GM19438 (cell line): Measurements from ENCODE around the gene NR2C2AP.
A peak's percentile ranks its signal among the peaks of the same experiment; 100 is the strongest.
"Not testable (repeated sequence)": the region's sequence is repeated elsewhere in the genome, so short reads cannot be mapped to it uniquely, and the experiment has no call there.

ENCODE experiments used
- ATAC-seq: cut with Tn5 transposase; IDR thresholded peaks from one replicate; pipeline ENCODE4 v1.9.1; 2021; ENCODE audit warnings: low read depth; ENCODE audit not compliant: unreplicated experiment

Gene NR2C2AP

GRCh38 chr19:19191768-19192077, 11.5 kb downstream of the NR2C2AP start:
- no peak for ATAC-seq

DNA sequence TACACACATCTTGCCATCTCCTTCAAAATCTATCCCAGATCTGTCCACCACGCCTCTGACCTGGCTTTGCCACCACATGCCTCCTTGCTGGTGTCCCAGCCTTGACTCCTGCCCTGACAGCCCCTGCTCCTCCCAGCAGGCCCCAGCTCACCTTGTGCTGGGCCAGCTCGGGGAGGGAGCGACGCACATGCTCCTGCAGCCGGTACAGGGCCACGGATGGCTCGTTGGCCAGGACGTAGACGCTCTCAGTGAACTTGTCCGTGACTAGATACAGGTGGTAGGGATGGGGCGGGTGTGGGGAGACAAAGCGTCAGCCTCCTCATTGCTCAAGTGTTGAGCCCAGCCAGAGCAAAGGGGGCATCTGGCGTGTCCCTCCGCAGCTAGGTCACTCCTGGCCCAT, 16.5 kb downstream of the NR2C2AP start:
- no peak for ATAC-seq

- ATAC-seq: no peak
Measured at GRCh38 chr19:19185853-19186740, 17.1 kb downstream of the NR2C2AP start.

DNA sequence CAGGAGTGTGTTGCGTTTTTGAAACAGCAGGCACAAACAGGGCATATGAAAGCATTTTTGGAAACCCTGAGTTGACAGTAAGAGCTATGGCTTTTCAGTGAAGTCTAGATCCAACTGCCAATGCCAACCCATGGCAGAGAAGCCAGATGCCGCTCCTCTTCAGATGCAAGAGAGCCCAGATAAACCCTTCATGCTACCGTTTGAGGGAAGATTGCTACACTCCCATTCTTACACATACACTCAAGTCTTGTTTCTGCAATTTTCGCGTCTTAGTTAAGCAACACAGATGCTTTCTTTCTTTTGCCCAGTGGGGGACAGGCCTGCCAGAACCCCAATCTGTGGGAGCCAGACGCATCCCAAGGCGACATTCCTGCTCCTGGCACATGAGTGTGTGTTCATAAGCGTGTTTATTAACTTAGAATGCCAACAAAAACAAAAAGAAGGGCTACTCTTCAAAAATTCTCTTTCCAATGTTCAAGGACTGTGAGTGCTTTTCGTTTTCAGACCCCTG, 21.7 kb downstream of the NR2C2AP start:
- no peak for ATAC-seq

GRCh38 chr19:19179548-19180441, 23.4 kb downstream of the NR2C2AP start:
- ATAC-seq: no peak

GRCh38 chr19:19176950-19177349, 26.3 kb downstream of the NR2C2AP start:
- ATAC-seq: no peak

- ATAC-seq: not testable (repeated sequence)
Measured at GRCh38 chr19:19173243-19173642, 30.0 kb downstream of the NR2C2AP start.

DNA sequence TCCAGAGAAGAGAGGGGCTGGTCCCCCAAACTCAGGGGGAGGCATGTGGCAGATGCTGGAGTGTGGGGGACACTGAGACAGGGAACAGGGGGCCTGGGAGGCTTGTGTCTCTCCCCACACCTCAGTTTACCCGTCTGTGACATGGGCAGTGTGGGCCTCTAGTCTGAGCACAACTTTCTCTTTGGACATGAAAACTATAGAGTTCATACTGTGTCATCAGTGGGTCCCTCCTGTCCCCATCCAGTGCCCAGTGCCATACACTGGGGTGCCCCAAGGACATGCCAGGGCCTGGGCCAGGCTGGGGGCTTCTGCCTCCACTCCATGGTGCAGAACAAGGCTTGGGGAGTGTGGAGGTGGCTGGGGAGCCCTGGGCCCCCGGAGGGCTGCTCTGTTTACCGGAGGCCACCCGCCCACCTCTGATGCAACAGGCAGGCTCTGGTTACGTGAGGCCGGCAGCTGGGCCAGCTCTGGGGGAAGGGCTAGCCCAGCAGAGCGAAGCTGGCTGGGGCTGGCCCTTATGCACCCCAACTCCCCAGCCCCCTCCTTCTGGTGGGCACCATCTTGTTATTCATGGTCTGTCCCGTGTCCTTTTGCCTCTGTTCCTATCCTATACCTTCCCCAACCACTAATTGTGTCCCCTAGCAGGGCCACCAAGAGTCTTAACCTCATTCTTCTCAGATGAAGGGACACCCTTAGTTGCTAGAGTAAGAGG, 31.2 kb downstream of the NR2C2AP start:
- no peak for ATAC-seq

DNA sequence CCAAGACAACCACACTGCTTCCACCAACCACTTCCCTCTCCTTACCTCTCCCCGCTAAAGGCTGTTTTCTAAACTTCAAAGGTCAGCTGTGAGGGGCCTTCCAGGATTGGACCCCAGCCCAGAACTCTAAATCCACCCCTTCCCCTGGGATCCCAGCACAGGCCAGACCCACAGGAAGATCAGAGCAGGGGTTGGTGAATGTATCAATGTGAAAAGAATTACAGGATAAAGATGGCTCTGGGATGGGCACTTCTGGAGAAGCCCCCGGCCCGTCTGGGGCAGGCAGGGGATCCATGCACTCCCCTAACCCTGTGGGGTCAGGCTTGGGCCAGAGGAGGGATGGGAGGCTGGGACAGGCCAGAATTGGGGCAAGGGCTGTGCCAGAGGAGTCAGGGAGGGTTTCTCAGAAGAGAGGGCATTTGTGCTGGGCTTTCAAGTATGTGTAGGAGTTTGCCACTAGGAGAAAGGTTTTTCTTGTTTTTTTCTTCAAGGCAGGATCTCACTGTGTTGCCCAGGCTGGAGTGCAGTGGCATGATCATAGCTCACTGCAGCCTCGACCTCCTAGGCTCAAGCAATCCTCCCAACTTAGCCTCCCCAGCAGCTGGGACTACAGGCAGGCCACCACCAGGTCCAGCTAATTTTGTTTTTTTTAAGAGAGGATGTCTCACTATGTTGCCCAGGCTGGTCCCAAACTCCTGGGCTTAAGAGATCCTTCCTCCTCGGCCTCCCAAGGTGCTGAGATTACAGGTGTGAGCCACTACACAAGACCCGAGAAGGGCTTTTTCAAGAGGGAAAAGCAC, 32.1 kb downstream of the NR2C2AP start:
- ATAC-seq: no peak

DNA sequence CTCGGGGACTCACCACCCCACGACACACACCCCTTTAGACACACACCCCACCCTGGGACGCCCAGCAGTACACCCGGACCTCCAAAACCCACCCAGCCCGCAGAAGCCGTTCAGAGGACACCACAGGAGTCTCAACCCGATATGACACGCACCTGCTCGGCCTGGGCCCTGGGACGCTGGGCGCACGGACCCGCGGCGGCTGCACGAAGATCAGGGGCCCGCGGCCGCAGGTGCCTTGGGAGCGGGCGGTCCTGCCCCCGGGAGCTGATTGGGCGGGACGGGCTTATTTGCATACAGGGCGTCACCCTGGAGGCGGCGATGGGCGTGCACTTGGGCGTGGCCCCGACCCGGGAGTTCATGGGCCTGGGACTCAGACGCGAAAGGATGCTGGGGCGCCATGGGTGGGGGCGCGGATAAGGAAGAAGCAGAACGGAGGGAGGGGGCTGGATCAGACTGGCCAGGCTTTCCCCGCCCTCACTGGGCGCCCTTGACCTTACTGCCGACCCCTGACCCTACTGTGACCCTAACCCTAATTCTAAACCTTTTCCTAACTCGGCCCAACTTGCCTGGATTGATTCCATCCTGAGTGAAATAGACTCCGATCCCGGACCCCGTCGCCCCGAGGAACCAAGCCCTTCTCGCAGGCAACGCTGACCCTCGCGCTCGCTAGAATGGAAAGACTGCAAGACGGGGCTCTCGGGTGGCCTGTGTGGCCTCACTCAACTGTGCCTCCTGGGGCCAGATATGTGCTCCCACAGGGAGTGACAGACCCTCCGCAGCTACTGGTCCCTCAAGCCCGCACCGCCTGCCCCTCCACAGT, 33.0 kb downstream of the NR2C2AP start, which contains the start of gene MEF2B:
Gene MEF2B (minus strand): TSS at position 211 of the 820 bp plus-strand sequence. CDS start 19,528 bp downstream, outside the sequence.
- peak; percentile 84 for ATAC-seq

- ATAC-seq: no peak
Measured at GRCh38 chr19:19169236-19170052, 33.8 kb downstream of the NR2C2AP start.

DNA sequence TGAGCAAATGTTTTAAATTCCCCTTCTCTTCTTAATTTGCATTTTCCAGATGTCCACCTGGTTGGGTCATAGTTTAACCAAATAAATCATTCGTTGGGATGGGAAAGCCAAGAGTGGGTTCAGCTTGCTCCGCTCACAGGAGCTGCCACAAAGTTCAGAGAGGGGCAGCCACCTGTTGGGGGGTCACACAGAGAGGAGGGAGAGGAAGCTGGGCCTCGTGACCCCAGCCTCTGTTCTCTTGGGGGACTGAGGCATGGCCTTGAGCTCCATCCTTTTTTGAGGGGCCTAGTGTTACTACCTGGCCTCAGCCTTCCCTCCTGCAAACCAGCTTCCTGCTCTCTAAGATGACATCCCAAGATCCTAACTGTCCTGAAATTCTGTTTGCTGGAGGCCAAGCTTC, 35.6 kb downstream of the NR2C2AP start:
- ATAC-seq: no peak

DNA sequence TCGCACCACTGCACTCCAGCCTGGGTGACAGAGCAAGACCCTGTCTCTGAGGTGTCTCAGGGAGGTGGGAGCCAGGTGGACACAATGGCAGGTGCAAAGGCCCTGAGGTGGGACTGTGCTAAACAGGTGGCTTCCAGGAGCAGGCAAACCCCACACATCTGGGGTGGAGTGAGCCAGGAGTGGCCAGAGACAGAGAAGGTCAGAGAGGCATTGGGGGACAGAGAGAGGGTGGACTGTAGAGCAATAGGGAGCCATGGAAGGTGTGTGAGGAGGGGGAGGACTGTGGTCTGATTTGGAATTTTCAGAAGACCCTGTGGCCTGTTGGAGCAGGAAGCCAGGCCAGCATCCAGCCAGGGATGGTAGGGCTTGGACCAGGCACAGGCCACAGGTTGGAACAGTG, 37.8 kb downstream of the NR2C2AP start:
- no peak for ATAC-seq

DNA sequence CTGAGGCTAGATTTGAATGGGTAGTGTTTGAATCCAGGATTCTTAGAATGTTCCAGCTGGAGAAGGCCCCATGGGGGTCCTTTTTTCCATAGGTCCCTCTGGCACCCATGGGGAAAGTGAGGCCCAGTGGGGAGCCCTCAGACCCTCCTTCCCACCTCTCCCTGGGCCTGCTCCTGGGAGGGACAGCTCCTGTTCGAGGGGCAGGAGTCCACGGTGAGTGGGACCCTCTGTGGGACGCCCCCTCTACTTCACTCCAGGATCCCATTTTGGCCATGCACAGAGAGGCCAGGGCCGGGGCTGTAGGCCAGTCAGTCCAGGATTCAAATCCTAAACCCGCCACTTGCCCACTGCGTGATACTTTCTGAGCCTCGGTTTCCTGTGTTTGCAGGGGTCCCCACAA, 40.7 kb downstream of the NR2C2AP start:
- no peak for ATAC-seq

GRCh38 chr19:19160461-19161035, 42.7 kb downstream of the NR2C2AP start:
- ATAC-seq: no peak

GRCh38 chr19:19159534-19159933, 43.7 kb downstream of the NR2C2AP start:
- no peak for ATAC-seq

- ATAC-seq: no peak
Measured at GRCh38 chr19:19157808-19158207, 45.4 kb downstream of the NR2C2AP start.
